GM10847 (cell line): ENCODE measurements around the gene CARS2.

Experiments
- POLR2A ChIP-seq: IDR thresholded peaks from 2 replicates; pipeline ENCODE4 v1.6.1; 2011; ENCODE audit not compliant: insufficient read length; ENCODE audit errors: extremely low read depth

Gene CARS2

DNA sequence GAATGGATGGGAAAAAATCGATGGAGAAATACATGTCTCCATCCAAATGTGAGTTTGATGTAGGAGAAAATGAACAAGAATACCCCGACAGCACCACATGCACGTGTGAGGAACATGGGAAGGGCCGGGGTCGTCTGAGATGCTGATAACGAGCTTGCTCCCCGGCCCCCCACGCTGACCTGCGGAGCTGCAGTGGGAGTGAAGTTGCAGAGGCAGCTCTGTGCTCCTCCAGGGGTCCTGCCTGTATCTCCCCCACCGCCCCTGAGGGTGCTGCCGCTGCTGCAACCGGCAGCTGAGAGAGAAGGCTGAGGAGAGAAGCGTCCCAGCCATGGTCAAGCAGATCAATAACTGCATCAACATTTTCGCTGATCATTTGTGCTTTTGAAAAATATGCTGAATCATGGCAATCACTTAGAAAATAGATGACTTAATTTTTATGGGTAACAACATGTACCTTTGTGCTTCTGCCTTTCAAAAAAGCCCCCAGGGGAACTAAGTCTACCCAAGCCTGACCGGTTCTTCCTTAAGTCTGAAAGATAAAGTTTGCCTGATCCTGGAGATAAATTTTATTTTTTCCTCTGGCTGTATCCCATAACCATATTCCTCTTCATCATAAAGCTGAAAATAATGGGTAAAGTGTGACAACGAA lies 108.8 kb downstream of the CARS2 start:
- no peak for TF ChIP-seq POLR2A

DNA sequence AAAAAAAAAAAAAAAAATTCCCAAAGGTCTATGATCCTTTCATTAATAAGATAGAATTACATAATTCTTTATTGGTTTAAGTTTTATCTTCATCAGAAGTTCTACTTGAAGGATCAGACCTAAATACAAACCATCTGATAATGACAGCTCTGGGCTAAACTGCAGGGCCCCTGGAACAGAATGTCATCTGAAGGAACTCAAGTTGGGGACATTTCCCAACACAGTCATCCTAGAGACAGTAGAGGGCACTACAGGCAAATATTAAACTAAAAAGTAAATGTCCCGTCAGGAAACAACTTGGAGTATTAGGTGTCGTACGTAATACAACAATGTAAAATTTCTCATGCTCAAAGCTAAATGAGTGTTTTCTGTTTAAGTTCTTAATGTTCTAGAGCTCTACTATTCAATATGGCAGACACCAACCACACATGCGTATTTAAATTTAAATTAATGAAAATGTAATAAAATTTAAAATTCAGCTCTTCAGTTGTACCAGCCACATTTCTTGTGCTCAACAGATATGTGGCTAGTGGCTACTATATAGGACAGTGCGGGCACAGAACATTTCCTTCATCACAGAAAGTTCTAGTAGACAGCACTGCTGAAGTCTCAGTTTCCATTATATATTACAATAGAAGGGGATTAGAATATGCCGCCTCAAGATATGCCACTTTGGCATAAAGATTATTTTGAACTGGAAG lies 112.3 kb downstream of the CARS2 start:
- no peak for TF ChIP-seq POLR2A

DNA sequence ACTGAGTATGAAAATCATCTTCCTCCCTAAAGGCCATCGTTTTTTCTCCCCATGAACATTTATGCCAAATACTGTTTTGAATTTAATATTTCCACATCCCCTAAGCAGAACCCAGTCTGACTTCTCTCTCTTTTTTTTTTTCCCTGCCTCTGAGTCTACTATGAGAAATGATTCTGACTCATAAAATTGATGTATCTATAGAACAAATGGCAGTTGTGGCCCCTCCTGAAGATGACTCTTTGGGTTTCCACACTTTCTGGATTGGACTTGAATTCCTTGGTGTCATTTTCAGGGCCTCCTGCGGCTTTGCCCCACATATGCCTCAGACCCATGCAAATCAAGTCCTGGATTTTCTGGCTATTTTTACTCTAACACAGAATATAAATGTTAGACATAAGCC lies 113.3 kb downstream of the CARS2 start:
- no peak for TF ChIP-seq POLR2A
